Spinal cord (tissue), 10 donors: ENCODE measurements around the gene CDK13. TPM values are rescaled to one million over a fixed set of nuclear protein-coding genes. Genes with fewer than 3 reads are reported as not detected.

Experiments
- DNase-seq, 6 donors: peaks; one replicate each; pipeline versions ENCODE4 v3.0.0 to v3.0.0-alpha.2; 2013 to 2015; ENCODE audit warnings: low spot score in 6 of 6, low read depth in 4 of 6
- H3K27ac ChIP-seq: one replicate; pipeline ENCODE4 v1.5.1; 2013; ENCODE audit warnings: low read depth, low read length, control low read depth
- H3K27me3 ChIP-seq: one replicate; pipeline ENCODE4 v1.6.1; 2013; ENCODE audit warnings: low read length; ENCODE audit not compliant: control insufficient read depth, insufficient read depth
- H3K36me3 ChIP-seq: one replicate; pipeline ENCODE4 v1.6.1; 2013; ENCODE audit warnings: low read length; ENCODE audit not compliant: control insufficient read depth, insufficient read depth
- H3K4me1 ChIP-seq: one replicate; pipeline ENCODE4 v1.6.1; 2013; ENCODE audit warnings: low read length; ENCODE audit not compliant: control insufficient read depth, insufficient read depth
- H3K4me3 ChIP-seq: one replicate; pipeline ENCODE4 v1.5.1; 2013; ENCODE audit warnings: low read depth, low read length, control low read depth
- H3K9me3 ChIP-seq: one replicate; pipeline ENCODE4 v1.6.1; 2013; ENCODE audit warnings: low read length; ENCODE audit not compliant: control insufficient read depth, insufficient read depth
- WGBS: methylation state at CpG from one replicate; pipeline ENCODE4 v1.1.5; 2013; ENCODE audit warnings: missing lambda C conversion rate; ENCODE audit not compliant: insufficient coverage; 5-methylcytosine and 5-hydroxymethylcytosine counted together
- polyA plus RNA-seq, 2 donors: library from polyadenylated mRNA; unstranded; fragments of 120-200 nt; gene quantifications; one replicate each; pipeline ENCODE4 v1.2.1, GENCODE V29; 2013; ENCODE audit not compliant: insufficient read length in 2 of 2
- small RNA-seq: library from RNA; depleted of rRNA; stranded (forward); fragments of <200 nt; gene quantifications from one replicate; pipeline ENCODE3, GENCODE V24; 2014; ENCODE audit warnings: low replicate concordance
- total RNA-seq, 2 donors: library from RNA; depleted of rRNA in 1 of 2; stranded (reverse); fragments of 120-200 nt in 1 of 2; fragments of >200 nt in 1 of 2; gene quantifications; one replicate each; pipeline versions ENCODE4 v1.2.3 to v1.2.4, GENCODE V29; 2013 to 2014
- donor health status: healthy.

CDK13 gene
- total and polyA plus RNA-seq, 4 donors: 43.9 to 94.7 (median 58.1) TPM

DNA sequence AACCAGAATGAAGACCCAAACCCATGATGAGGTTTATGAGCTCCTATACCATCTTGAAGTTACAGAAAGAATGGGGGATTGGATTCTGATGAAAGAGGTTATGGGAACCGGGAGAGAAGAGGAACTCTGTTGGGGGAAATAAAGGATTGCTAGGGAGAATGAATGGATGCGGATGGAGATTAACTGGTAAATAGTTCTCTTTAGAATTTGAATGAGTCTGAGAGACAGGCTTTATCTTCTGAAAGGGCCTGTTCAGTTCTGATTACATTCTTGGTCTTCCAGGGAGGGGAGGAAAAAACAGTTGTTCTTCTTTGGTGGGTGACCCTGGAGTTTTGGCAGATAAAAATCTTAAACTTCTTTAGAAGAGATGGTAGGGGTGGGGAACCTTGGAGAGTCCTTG lies 198.6 kb downstream of the CDK13 start:
- H3K9me3 ChIP-seq: no peaks in the 10 kb centered on the region
- H3K27me3 ChIP-seq: no peaks in the 10 kb centered on the region
- H3K4me3 ChIP-seq: no peak overlapping the region
- 33% methylated on average over 2 of the region's 2 CpGs for WGBS
- H3K4me1 ChIP-seq: no peaks in the 10 kb centered on the region
- no peaks in the 10 kb centered on the region for H3K36me3 ChIP-seq
- no peak overlapping the region for H3K27ac ChIP-seq
- DNase-seq: no peak

Small RNA genes lying within 50 kb of the gene (small RNA-seq; reads per million reads assigned to genes)
- gene AC006023.1: not detected
- gene AC006023.2: not detected

Other genes with a start within 250 kb of the CDK13 start
- 10 to 100 TPM; 11.2 to 14.9 TPM for gene MPLKIP, start 184.4 kb downstream of the CDK13 start, total RNA-seq
- 10 to 100 TPM; 41.3 to 43.5 TPM for gene MPLKIP, start 184.4 kb downstream of the CDK13 start, polyA plus RNA-seq
- 1 to 10 TPM; 3.5 to 5.3 TPM for gene SUGCT, start 184.7 kb downstream of the CDK13 start, total RNA-seq
- gene SUGCT, start 184.7 kb downstream of the CDK13 start, polyA plus RNA-seq: 1 to 10 TPM; 2.4 to 3.1 TPM